Activated CD4-positive, alpha-beta T cell treated with anti-CD3 and anti-CD28 coated beads for 24 hours (primary cell): ENCODE results near the gene FUCA1.
A peak's percentile ranks its signal among the peaks of the same experiment; 100 is the strongest.
"Not testable (repeated sequence)": the region's sequence is repeated elsewhere in the genome, so short reads cannot be mapped to it uniquely, and the experiment has no call there.

Source experiments
- DNase-seq, 2 donors: peaks; one replicate each; pipeline ENCODE4 v3.0.0-alpha.2; 2020; ENCODE audit warnings: low read depth in 2 of 2

FUCA1 gene

DNA sequence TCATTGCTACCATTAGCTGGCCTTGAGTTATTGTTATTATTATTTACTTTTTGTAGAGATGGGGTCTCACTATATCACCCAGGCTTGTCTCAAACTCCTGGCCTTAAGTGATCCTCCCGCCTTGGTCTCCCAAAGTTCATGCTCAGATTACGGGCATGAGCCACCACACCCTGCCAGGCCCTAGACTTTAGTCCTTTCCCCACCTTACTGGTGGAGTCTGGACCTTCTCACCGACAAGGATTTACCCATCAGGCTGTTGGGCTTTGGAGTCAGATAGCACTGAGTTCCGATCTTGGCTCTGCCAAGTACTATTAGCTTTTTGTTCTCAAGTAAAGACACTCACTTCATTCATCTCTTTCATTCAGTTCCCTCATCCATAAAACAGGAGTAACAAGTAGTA, 27.9 kb upstream of the FUCA1 start:
- no peak for DNase-seq

DNA sequence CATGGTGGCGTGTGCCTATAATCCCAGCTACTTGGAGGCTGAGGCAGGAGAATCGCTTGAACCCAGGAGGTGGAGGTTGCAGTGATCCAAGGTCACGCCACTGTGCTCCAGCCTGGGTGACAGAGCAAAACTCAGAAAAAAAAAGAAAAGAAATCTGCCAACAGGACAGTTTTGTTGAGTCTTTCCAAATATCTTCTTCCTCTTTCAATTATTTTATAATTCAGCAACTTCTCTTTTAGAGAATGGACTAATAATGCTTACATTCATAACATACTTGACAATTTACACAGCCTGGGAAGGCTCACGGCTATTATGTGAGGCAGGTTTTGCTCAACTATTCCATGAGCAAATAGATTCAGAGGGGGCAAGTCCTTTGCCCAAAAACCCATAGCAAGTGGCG, 27.0 kb upstream of the FUCA1 start:
- no peak for DNase-seq

DNA sequence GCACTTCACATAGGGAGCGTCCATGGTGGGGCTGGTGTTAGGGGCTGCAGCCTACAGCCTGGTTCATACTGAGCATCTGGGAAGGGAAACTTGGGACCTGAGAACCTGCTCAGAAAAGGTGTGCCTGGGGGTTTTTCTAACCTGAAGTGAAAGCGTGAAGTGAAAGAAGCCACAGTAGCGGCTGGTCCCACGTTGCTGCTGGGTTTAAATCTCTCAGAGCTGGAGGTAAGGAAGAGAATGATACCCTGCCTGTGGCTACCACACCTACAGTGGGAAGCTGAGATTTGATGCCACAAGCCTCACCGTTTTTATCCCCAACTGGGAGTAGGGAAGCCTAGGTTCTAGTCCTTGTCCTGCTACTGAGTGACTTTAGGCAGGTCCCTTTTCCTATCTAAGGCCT, 21.0 kb upstream of the FUCA1 start:
- DNase-seq, result no peak

DNA sequence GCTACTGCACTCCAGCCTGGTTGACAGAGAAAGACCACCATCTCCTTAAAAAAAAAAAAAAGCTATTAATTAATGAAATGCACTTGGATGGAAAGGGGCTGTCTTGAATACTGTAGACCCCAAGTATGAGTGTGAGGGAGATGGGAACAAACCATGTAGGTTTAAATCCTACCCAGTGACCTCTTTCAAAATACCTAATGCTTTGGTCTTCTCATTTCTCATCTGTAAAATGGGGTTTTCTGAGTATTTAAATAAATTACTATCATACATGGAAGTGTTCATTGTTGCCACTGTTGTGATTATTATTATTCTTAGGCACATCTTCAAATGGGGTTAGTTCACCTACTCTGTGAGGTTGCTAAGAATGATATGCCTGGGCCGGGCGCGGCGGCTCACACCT, 17.1 kb upstream of the FUCA1 start:
- no peak for DNase-seq

DNA sequence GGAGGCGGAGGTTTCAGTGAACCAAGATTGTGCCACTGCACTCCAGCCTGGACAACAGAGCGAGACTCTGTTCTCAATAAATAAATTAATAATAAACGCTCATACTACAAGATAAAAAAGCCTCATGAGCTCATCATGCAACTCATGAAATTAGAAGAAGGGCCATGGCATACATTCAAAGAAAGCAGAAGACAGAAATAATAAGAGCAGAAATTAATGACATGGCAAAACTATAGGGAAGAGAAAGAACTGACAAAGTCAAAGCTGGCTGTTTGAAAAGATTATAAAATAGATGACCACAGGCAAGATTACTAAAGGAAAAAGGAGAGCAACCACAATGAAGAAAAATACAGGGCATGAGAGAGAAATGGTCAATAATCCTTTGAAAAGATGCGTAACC, 14.7 kb upstream of the FUCA1 start:
- DNase-seq, result no peak

DNA sequence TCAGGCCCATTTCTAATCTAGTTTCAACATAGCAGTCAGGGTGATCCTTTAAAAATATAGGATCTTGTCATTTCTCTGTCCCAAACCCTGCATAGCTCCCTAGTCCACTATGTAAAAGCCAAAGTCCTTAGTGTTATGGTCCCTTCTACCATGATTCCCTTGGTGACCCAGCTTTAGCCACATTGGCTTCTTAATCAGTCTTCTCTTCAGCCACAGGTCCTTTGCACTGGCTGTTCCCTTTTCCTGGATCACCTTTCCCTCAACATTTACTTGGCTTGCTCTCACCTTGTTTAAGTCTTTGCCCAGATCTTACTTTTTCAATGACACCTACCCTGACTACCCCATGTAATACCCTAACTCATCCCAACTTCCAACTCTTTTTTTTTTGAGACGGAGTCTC, 11.7 kb upstream of the FUCA1 start:
- DNase-seq, result no peak

DNA sequence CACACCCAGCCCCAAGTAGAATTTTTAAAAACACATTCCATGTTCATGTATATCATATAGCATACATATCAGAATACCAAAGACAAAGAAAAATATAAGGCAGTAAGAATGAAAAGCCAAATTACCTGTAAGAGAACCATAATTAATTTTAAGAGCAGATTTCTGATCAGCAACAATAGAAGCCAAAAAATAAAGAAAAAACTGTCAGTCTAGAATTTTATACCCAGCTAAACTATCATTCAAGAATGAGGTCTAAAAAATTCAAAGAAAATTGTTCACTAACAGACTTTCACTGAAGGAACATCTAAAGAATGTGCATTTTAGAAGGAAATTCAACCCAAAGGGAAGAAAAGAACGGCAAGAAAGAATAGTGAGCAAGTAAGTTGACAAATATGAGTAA, 10.6 kb upstream of the FUCA1 start:
- no peak for DNase-seq

DNA sequence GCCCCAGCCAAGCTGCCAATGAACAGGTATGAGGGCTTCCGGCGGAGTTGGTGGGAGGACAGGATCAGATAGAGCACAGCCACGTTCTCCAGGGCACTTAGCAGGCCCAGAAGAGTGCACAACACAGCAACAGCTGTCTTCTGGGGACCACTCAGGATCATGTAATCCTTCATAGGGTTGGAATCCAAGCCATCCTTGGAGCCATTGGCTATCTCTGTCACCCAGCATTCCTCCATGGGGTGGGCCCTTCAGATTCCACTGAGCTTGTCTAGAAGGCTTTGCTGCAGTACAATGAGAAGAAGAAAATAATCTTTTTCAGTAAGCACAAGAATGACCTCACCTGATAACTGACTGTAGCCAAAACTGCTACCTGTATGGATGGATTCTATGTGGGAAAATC, 7.3 kb upstream of the FUCA1 start:
- no peak for DNase-seq

DNA sequence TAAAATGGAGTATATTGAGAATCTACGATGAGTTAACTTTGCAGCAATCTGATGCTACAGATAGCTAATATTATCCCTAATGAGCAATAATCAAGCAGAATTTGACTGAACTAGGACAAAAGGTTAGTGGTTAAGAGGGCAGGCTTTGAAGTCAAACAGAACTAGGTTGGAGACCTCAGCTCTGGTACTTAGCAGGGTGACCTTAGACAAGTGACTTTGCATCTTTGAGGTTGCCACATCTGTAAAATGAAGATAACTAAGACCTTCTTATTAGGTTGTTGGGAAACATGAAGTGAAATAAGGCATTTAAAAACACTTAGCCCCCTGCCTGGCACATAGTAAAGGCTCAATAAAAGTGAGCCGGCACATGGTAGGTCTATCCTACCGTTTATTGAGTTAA, 4.3 kb upstream of the FUCA1 start:
- no peak for DNase-seq

DNA sequence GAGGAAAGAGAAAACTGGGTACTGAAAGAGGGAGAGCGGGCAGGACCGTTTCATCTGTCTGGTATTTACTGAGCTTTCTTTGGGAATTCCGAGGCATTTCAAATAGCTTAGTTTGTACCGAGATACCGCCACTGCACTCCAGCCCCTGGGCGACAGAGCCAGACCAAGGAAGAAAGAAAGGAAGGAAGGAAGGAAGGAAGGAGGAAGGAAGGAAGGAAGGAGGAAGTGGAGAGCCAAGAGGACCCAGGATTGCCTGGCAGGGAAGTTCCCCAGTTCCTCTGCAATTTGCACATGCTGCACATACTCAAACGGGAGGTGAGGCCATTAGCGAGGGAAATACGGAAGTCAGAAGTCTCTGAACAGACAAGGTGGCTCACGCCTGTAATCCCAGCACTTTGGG, 961 bp upstream of the FUCA1 start:
- DNase-seq, result no peak

DNA sequence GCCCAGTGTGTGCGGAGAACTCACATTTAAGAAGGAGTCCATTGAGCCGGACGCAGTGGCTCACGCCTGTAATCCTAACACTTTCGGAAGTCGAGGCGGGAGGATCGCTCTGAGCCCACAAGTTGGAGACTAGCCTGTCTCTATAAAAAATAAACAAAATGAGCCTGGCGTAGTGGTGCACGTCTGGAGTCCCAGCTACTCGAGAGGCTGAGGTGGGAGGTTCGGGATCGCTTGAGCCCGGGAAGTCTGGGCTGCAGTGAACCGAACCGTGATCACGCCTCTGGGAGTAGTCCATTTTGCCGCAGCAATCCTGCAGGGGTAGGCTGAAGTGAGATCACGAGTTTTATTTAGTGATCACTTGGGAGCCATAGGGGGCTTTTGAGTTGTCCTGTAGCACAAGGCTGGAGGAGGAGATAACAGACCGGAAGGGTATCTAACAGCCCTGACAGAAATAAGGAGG, 497 bp upstream of the FUCA1 start:
- DNase-seq, result no peak

DNA sequence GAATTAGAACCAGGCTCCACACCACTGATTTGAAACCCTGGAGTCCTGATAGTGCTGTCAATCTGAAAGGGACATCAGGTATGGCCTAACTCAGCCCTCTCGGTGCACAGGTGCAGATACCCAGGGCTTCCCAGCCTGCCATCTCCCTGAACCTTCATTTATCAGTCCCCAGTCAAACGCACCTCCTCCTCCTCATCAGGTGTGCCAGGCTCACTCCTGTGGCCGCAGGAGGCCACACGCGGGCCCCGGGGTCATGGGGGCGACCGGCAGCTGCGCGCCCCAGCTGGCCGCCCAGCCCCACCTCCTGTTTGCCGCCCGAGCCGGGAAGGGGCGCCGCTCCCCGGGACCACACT, 572 bp downstream of the FUCA1 start:
- DNase-seq, result no peak

DNA sequence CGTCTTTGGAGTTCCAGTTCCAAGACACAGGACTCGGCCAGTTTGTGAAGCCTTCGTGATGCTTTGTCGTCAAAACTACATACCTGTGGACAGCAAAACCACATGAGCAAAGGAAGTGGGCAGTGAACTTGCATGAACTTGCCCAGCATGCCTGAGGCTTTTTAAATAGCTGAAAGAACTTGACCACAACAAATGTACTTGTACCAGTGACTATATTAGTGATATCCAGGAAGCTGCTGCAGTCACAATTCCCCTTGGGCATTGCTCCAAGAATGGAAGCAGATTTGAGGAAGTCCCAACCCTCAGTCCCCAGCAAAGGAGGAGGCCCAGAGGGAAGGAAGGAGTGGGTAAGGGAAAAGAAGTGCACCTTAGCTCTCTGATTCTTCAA, 2.6 kb downstream of the FUCA1 start:
- DNase-seq, result no peak

DNA sequence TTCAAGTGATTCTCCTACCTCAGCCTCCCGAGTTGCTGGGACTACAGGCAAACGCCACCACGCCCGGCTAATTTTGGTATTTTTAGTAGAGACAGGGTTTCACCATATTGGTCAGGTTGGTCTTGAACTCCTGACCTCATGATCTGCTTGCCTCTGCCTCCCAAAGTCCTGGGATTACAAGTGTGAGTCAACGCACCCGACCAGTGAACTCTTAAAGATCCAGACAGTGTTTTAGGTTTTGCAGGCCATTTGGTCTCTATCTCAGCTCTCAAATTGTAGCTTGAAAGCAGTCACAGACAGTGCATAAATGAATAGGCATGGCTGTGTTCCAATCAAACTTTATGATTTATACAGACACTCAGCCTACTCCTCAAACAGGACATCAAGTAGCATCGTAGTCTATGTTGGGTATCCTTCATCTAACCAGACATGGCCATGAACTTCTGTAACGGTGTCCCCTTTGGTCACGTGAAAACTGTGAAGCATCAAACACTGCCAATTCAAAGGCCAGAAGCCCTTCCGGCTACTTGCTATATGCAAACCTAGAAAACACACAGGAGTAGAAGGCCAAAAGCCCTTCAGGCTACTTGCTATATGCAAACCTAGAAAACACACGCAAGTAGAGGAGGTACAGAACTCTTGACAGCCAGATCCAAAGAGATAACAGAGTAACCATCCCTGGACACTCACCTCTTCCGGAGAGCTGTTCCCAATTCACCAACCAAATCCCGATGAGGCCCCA, 3.1 kb downstream of the FUCA1 start:
- no peak for DNase-seq

DNA sequence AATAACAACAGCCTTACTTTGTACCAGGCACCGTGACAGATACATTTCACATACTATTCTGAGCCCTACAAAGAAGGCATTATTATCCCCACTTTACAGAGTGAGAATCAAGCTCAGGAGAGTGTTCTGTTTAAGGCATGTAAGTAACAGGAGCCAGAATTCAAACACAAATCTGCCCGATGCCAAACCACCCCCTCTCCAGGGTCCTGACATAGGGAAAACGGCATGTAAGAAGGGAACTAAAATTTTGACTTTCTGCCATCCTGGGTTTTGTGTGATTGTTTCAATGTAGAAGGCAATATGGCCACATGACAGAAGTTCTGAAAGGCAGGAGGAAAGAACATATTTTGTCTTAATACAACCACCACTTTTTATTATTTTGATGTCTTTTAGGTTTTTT, 5.5 kb downstream of the FUCA1 start:
- no peak for DNase-seq

DNA sequence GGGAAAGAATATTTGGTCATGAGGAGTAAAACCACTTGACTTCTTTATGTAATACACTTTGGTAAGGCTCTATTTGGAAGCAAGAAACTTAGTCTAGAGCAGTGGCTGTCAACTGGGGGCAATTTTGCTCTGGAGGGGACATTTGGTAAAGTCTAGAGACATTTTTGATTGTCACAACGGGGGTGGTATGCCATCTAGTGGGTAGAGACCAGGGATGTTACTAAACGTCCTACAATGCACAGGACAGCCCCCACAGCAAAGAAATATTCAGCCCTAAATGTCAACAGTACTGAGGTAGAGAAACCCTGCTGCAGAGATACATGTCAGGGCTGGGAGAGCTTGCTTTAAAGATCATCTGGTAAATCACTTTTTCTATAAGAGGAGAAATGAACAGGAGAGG, 13.5 kb downstream of the FUCA1 start:
- no peak for DNase-seq

DNA sequence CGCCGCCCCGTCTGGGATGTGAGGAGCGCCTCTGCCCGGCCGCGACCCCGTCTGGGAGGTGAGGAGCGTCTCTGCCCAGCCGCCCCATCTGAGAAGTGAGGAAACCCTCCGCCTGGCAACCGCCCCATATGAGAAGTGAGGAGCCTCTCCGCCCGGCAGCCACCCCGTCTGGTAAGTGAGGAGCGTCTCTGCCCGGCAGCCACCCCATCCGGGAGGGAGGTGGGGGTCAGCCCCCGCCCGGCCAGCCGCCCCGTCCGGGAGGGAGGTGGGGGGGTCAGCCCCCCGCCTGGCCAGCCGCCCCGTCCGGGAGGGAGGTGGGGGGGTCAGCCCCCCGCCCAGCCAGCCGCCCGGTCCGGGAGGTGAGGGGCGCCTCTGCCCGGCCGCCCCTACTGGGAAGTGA, 15.0 kb downstream of the FUCA1 start:
- DNase-seq, result not testable (repeated sequence)

DNA sequence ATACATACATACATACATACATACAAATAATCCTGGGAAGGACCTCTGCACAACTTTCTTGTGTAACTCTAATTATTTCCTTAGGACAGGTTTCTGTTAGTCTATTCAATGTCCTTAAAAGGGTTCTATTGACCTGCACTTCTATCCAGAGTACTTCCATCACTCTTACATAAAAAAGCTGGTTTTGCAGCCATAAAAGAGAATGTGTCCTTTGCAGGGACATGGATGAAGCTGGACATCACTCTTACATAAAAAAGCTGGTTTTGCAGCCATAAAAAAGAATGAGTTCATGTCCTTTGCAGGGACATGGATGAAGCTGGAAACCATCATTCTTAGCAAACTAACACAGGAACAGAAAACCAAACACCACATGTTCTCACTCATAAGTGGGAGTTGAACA, 16.7 kb downstream of the FUCA1 start:
- DNase-seq, result not testable (repeated sequence)

DNA sequence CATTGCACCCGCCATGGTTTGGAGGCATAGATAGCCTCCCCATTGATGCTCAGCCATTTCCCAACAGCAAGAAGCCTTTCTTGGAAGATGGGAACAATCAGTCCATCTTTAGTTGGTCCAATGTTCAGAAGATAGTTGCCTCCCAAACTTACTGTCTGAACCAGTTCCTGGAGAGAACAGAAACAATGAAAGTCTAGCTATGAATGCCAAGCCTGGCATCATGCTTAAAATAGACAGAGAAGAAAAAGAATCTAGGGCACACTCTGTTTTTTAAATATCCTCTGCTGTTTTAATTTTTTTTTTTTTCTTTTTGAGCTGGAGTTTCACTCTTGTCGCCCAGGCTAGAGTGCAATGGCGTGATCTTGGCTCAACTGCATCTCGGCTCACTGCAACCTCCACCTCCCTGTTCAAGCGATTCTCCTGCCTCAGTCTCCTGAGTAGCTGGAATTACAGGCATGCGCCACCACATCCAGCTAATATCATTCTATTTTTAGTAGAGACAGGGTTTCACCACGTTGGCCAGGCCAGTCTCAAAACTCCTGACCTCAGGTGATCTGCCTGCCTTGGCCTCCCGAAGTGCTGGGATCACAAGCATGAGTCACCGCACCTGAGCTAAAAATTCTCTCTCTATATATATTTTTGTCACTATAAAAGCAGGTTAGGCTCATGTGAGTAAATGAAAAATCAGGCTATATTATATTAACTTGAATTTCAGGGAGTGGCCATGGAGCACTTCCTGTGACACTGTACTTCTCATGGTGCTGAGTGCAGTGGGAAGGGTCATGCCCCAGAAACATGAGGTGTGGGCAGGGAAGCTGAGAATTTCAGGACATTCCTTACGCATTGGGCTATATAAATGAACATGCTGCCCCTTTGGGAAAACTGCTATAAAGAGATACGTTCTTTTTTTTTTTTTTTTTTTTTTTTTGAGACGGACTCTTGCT, 19.1 kb downstream of the FUCA1 start:
- no peak for DNase-seq

DNA sequence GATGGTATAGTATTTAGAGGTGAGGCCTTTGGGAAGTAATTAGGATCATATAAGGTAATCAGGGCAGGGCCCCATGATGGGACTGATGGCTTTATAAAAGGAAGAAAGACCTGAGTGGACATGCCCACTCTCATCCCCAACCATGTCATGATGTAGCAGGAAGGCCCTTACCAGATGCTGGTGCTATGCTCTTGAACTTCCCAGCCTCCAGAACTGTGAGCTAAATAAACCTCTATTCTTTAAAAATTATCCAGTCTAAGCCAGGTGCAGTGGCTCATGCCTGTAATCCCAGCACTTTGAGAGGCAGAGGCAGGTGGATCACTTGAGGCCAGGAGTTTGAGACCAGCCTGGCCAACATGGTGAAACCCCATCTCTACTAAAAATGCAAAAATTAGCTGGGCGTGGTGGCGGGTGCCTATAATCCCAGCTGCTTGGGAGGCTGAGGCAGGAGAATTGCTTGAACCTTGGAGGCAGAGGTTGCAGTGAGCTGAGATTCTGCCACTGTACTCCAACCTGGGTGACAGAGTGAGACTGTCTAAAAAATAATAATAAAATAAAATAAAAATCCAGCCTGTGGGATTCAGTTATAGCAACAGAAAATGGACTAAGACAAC, 20.5 kb downstream of the FUCA1 start:
- not testable (repeated sequence) for DNase-seq

DNA sequence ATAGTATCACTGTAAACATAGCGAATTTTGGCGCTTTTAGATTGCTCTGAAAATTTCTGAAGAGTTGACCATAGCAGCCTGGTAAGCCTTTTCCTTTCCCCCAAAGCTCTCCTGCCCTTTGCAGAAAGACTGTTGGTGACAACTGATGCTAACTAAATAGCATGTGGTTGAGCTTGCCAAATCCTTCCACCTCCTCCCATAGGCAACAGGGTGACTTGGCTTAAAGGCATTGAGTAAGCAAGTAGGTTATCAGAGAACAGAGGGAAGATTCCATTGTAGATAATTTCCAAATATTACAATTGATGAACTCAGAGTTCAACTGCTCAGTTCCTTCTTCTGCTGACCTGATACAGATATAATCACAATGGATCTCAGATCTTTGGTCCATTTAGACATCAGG, 22.9 kb downstream of the FUCA1 start:
- DNase-seq, result no peak

DNA sequence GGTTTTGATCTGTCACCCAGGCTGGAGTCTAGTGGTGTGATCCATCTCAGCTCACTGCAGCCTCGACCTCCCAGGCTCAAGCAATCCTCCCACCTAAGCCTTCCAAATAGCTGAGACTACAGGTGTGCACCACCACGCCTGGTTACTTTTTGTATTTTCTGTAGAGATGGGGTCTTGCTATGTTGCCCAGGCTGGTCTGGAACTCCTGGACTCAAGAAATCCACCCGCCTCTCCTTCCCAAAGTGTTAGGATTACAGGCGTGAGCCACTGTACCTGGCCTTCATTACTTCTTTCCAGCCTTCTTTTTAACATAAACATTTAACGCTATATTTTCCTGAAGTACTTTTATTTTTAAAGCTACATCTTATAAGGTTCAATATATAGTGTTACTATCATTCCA, 24.4 kb downstream of the FUCA1 start:
- DNase-seq, result no peak

DNA sequence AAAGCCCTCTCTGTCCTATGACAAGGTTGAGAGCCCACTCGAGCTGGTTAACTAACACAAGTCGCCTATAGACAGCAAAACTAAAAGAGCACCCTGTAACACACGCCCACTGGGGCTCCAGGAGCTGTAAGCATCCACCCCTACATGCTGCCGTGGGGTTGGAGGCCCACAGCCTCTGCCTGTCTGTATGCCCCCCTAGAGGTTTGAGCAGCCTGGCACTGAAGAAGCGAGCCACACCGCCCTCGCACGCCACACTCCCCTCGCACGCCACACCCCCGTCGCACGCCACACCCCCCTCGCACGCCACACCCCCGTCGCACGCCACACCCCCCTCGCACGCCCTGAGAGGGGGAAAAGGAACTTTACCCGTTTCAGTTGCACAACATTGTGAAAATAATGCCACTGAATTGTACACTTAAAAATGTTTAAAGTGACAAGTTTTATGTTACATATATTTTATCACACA, 29.7 kb downstream of the FUCA1 start:
- peak; percentile 59 to 60 for DNase-seq
